COR-L47 (cell line): Measurements from ENCODE around the gene PCGF2.
A peak's percentile ranks its signal among the peaks of the same experiment; 100 is the strongest.

Experiments used
- DNase-seq: peaks from one replicate; lab custom pipeline; 2025; lab: John Stamatoyannopoulos, UW

PCGF2 gene

DNA sequence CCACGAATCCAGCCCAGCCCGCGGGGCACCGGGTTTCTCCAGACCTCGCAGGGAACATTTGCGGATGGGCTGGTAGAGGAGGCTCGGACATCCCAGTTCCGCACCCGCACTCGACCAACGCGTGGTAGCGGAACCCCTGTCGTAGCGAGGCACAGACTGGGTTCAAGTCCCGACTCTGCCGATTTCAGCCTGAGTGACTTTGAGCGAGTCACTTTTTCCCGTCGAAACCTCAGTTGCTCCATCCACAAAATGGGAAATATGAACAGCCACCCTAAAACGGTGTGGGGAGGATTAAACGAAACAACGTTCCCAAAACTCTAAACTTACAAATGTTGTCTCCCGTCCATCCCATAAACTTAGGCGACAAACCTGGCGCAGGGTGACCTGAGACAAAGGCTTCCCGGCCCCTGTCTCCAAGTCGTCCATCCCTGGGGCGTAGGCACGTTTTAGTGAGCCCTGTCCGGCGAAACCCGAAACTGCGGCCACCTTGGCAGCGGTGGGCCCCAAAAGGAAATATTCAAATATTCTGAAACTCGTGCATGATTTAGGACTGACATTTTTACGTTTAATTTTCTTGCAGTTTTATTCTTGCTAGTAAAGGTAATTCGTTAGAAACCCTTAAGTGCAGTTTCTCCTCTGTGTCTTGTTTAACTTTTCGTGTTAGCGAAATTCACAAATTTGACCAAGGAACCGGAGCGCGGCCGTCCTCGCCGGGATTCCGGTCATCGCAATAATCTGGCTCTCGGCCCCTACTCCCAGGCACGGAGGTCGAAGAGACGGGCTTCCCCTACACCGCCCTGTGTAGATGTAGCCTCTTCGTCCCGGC is 45.0 kb downstream of the PCGF2 start:
- no peak for DNase-seq

DNA sequence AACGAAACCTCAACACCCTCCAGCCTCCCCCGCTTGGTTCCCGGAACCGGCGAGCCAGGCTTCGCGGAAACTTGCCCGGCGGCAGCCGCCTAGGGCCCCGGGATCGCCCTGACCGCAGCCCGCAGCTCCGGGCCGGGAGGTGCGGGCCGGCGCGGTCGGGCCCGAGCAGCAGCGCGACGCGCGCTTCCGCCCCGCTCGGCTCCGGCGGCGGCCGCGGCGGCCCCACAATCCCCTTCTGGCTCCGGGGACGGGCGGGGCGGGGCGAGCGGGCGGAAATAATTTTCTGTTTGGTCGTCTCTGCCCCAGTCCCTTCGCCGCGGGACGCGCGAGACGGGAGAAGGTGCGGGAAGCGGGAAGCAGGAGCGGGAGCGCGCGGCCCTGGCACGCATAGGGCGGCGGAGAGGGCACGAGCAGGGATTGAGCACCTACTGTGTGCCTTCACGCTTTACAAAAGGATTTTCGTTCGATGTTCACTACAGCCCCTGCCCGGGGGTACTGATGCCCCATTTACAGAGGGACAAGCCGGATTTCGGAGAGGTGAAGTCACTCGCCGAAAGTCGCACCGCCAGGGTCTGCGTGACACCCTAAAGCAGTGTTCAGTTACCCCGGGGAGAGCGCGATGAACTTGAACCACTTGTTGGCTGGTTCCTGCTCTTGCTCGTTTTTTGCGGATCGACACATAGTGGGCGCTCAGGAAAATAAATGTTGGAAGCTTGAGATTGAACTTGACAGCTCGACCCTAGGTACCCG is 45.8 kb downstream of the PCGF2 start:
- DNase-seq: peak; percentile 85

GRCh38 chr17:38701504-38702165 is 46.5 kb downstream of the PCGF2 start:
- DNase-seq: no peak

- no peak for DNase-seq
Measured at GRCh38 chr17:38698760-38699159, 49.4 kb downstream of the PCGF2 start.

- DNase-seq: no peak
Measured at GRCh38 chr17:38697061-38697820, 50.9 kb downstream of the PCGF2 start.

- DNase-seq: no peak
Measured at GRCh38 chr17:38693700-38694329, 54.3 kb downstream of the PCGF2 start.

- no peak for DNase-seq
Measured at GRCh38 chr17:38691154-38691553, 57.0 kb downstream of the PCGF2 start.

GRCh38 chr17:38690386-38690785 is 57.8 kb downstream of the PCGF2 start:
- no peak for DNase-seq

DNA sequence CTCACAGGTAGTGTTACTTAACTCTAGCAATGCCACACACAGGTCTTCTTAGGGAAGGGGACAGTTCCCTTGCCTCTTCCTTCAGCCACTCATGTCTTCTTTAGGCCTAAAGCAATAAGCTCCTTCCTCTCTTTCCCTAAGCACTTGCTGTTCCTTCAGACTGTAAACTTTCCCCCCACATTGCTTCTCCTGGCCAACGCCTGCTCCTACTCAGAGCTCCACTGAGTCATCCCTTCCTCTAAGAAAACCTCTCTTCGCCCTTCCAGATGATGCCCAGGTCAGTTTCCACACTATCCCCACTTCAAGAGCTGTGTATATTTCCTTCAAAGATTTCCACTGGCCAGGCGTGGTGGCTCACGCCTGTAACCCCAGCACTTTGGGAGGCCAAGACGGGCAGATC is 60.9 kb downstream of the PCGF2 start:
- no peak for DNase-seq

DNA sequence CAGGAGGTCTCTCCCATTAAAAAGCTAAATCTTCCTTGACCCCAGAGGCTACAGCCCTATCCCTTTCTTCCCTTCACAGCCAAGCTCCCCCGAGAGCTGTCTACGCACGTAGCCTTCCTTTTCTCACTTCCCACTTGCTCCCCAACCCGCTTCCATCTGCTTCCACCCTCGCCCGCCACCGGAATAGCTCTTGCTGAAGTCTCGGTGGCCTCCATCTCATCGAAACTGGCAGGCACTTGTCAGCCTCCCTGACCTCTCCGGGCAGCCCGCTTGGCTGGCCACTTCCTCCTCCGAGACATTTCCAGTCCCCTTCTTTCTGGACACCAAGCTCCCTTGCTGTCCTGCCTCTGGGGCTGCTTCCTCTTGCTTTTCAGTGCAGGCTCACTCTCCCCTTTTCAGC is 62.6 kb downstream of the PCGF2 start:
- DNase-seq: no peak
